ENCODE measurements around the gene PWWP2B. TPM values are rescaled to one million over a fixed set of nuclear protein-coding genes. Genes with fewer than 3 reads are reported as not detected.

Gene PWWP2B
- total and polyA plus RNA-seq, 2 experiments from 2014 or later = 2.3 to 12.8 TPM

DNA sequence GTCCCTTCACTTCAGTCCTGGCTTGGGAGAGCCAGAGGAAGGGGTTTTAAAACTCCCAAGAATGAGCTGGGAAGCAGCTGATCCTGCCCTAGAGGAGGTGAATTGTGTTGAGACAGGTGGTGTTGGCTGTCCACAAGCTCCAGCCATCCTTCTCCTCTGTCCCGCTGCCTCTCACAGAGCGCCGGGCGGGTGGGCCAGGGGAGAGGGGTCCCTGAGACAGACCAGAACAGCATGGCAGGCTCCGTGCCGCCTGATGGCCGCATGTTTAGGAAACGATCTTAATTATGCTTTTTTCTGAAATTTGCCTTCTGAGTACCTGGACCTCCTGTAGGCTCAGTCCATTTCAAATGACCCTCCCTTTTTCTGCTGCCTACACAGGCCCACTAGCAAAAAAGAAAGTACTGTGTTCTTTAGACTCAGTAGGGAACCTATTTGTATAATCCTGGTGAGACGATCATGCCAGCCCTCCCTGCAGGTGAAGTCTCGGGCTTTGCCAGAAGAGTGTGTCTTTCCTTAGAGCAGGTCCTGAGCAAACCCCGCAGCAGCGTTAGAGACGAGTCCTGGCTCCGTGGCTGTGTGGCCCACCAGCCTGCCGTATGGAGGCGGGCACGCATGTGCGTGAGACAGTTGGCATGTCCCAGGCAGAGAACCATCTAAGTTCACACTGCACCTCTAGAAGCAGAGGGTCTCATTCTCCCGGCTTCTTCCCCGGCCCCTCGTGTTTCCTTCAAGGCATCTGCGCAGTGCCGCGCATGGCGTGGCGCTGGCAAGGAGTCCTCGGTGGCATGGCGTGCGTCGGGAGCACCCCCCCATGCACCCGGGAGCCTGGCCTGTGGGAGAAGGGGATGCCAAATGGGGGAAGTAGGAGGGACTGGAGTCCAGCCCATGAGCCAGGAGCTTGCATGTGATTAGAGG is 26.3 kb upstream of the PWWP2B start:
- Mint-ChIP-seq H3K27me3 (ENCODE audit: insufficient read depth, low read depth, poor library complexity) (peaks cover 8% of the 10 kb centered on the region), H3K9me3 (no peaks in the 10 kb centered on the region), H3K27ac (no peak overlapping the region), H3K4me3 (no peak overlapping the region), H3K36me3 (ENCODE audit: low read depth) (no peaks in the 10 kb centered on the region), H3K4me1 (peaks cover 29% of the 10 kb centered on the region)
- H3F3A ChIP-seq (replicated peaks; ENCODE audit: low read depth) = no peaks in the 10 kb centered on the region
- no peak overlapping the region for H3K4me2 ChIP-seq
- no peak overlapping the region for H3K27ac ChIP-seq (ENCODE audit: low read depth)
- DNase-seq (ENCODE audit: low spot score) = no peak
- H3K36me3 ChIP-seq (ENCODE audit: insufficient read depth) = no peaks in the 10 kb centered on the region
- no peak overlapping the region for H2AFZ ChIP-seq
- no peaks in the 10 kb centered on the region for H3K4me1 ChIP-seq (ENCODE audit: insufficient read depth)
- no peaks in the 10 kb centered on the region for H3K9me2 ChIP-seq (ENCODE audit: insufficient read depth)
- no peak for ATAC-seq
- no peaks in the 10 kb centered on the region for H3K79me2 ChIP-seq (replicated peaks; ENCODE audit: insufficient read depth)
- H4K20me1 ChIP-seq (replicated peaks; ENCODE audit: insufficient read depth) = no peaks in the 10 kb centered on the region
- H3K4me3 ChIP-seq = no peak overlapping the region
- TF ChIP-seq POLR2AphosphoS5 (IDR thresholded peaks at IDR 0.05; ENCODE audit: low read depth) (no peak), NANOG (IDR thresholded peaks at IDR 0.05; ENCODE audit: borderline replicate concordance) (no peak), STAT1 (IDR thresholded peaks at IDR 0.05; ENCODE audit: unreplicated experiment) (no peak), JUNB (IDR thresholded peaks at IDR 0.05; ENCODE audit: unreplicated experiment) (no peak), CREB1 (CRISPR knock-in tag; IDR thresholded peaks at IDR 0.05; ENCODE audit: low read depth) (no peak), EZH2 (IDR thresholded peaks at IDR 0.05; ENCODE audit: low read depth, unreplicated experiment) (no peak), EZH2phosphoT487 (IDR thresholded peaks at IDR 0.05; ENCODE audit: unreplicated experiment) (no peak), ZNF114 (CRISPR knock-in tag; IDR thresholded peaks at IDR 0.05) (no peak), ZNF331 (CRISPR knock-in tag; IDR thresholded peaks at IDR 0.05; ENCODE audit: low read depth) (no peak)
- TF ChIP-seq, protein P1, sequence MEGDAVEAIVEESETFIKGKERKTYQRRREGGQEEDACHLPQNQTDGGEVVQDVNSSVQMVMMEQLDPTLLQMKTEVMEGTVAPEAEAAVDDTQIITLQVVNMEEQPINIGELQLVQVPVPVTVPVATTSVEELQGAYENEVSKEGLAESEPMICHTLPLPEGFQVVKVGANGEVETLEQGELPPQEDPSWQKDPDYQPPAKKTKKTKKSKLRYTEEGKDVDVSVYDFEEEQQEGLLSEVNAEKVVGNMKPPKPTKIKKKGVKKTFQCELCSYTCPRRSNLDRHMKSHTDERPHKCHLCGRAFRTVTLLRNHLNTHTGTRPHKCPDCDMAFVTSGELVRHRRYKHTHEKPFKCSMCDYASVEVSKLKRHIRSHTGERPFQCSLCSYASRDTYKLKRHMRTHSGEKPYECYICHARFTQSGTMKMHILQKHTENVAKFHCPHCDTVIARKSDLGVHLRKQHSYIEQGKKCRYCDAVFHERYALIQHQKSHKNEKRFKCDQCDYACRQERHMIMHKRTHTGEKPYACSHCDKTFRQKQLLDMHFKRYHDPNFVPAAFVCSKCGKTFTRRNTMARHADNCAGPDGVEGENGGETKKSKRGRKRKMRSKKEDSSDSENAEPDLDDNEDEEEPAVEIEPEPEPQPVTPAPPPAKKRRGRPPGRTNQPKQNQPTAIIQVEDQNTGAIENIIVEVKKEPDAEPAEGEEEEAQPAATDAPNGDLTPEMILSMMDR (conservative IDR thresholded peaks at IDR 0.05; ENCODE audit: low read depth in 2 of 2) = no peak
- TF ChIP-seq, protein P2, sequence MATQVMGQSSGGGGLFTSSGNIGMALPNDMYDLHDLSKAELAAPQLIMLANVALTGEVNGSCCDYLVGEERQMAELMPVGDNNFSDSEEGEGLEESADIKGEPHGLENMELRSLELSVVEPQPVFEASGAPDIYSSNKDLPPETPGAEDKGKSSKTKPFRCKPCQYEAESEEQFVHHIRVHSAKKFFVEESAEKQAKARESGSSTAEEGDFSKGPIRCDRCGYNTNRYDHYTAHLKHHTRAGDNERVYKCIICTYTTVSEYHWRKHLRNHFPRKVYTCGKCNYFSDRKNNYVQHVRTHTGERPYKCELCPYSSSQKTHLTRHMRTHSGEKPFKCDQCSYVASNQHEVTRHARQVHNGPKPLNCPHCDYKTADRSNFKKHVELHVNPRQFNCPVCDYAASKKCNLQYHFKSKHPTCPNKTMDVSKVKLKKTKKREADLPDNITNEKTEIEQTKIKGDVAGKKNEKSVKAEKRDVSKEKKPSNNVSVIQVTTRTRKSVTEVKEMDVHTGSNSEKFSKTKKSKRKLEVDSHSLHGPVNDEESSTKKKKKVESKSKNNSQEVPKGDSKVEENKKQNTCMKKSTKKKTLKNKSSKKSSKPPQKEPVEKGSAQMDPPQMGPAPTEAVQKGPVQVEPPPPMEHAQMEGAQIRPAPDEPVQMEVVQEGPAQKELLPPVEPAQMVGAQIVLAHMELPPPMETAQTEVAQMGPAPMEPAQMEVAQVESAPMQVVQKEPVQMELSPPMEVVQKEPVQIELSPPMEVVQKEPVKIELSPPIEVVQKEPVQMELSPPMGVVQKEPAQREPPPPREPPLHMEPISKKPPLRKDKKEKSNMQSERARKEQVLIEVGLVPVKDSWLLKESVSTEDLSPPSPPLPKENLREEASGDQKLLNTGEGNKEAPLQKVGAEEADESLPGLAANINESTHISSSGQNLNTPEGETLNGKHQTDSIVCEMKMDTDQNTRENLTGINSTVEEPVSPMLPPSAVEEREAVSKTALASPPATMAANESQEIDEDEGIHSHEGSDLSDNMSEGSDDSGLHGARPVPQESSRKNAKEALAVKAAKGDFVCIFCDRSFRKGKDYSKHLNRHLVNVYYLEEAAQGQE (IDR thresholded peaks at IDR 0.05; ENCODE audit: unreplicated experiment) = no peak
- TF ChIP-seq, protein P3, sequence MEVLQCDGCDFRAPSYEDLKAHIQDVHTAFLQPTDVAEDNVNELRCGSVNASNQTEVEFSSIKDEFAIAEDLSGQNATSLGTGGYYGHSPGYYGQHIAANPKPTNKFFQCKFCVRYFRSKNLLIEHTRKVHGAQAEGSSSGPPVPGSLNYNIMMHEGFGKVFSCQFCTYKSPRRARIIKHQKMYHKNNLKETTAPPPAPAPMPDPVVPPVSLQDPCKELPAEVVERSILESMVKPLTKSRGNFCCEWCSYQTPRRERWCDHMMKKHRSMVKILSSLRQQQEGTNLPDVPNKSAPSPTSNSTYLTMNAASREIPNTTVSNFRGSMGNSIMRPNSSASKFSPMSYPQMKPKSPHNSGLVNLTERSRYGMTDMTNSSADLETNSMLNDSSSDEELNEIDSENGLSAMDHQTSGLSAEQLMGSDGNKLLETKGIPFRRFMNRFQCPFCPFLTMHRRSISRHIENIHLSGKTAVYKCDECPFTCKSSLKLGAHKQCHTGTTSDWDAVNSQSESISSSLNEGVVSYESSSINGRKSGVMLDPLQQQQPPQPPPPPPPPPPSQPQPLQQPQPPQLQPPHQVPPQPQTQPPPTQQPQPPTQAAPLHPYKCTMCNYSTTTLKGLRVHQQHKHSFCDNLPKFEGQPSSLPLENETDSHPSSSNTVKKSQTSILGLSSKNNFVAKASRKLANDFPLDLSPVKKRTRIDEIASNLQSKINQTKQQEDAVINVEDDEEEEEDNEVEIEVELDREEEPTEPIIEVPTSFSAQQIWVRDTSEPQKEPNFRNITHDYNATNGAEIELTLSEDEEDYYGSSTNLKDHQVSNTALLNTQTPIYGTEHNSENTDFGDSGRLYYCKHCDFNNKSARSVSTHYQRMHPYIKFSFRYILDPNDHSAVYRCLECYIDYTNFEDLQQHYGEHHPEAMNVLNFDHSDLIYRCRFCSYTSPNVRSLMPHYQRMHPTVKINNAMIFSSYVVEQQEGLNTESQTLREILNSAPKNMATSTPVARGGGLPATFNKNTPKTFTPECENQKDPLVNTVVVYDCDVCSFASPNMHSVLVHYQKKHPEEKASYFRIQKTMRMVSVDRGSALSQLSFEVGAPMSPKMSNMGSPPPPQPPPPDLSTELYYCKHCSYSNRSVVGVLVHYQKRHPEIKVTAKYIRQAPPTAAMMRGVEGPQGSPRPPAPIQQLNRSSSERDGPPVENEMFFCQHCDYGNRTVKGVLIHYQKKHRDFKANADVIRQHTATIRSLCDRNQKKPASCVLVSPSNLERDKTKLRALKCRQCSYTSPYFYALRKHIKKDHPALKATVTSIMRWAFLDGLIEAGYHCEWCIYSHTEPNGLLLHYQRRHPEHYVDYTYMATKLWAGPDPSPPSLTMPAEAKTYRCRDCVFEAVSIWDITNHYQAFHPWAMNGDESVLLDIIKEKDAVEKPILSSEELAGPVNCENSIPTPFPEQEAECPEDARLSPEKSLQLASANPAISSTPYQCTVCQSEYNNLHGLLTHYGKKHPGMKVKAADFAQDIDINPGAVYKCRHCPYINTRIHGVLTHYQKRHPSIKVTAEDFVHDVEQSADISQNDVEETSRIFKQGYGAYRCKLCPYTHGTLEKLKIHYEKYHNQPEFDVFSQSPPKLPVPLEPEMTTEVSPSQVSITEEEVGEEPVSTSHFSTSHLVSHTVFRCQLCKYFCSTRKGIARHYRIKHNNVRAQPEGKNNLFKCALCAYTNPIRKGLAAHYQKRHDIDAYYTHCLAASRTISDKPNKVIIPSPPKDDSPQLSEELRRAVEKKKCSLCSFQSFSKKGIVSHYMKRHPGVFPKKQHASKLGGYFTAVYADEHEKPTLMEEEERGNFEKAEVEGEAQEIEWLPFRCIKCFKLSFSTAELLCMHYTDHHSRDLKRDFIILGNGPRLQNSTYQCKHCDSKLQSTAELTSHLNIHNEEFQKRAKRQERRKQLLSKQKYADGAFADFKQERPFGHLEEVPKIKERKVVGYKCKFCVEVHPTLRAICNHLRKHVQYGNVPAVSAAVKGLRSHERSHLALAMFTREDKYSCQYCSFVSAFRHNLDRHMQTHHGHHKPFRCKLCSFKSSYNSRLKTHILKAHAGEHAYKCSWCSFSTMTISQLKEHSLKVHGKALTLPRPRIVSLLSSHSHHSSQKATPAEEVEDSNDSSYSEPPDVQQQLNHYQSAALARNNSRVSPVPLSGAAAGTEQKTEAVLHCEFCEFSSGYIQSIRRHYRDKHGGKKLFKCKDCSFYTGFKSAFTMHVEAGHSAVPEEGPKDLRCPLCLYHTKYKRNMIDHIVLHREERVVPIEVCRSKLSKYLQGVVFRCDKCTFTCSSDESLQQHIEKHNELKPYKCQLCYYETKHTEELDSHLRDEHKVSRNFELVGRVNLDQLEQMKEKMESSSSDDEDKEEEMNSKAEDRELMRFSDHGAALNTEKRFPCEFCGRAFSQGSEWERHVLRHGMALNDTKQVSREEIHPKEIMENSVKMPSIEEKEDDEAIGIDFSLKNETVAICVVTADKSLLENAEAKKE (CRISPR knock-in tag; IDR thresholded peaks at IDR 0.05) = no peak
- TF ChIP-seq, protein P4, sequence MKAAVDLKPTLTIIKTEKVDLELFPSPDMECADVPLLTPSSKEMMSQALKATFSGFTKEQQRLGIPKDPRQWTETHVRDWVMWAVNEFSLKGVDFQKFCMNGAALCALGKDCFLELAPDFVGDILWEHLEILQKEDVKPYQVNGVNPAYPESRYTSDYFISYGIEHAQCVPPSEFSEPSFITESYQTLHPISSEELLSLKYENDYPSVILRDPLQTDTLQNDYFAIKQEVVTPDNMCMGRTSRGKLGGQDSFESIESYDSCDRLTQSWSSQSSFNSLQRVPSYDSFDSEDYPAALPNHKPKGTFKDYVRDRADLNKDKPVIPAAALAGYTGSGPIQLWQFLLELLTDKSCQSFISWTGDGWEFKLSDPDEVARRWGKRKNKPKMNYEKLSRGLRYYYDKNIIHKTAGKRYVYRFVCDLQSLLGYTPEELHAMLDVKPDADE (IDR thresholded peaks at IDR 0.05) = no peak
- no peaks in the 10 kb centered on the region for H3K27me3 ChIP-seq (ENCODE audit: insufficient read depth)
